HS-27A (cell line): ENCODE results near the gene CDH18.

Experiments used
- DNase-seq: peaks from one replicate; pipeline ENCODE4 v3.0.0-alpha.2; 2012; ENCODE audit warnings: low read depth, missing footprints

The CDH18 gene

GRCh38 chr5:19733612-19734495, 254.1 kb downstream of the CDH18 start:
- DNase-seq, result no peak

GRCh38 chr5:19728571-19728970, 259.4 kb downstream of the CDH18 start:
- no peak for DNase-seq

DNA sequence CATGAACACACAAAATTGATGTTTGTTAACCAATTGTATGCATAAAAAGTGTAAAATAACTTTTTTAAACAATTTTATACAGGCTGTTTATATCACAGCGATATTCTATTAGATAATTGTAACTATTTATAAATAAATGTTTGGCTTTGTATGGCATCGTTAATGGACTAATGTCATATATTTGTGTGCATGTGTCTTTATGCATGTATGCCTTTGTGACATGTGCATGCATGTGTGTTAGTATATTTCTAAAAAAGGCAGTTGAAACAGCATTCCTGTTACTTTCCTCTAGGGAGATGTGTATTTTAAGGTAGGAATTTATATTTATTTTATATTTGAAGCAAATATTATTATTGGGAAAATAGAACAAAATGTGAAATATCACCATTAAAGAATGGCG, 268.9 kb downstream of the CDH18 start:
- DNase-seq, result no peak

- no peak for DNase-seq
Observed at GRCh38 chr5:19713740-19714139, 274.3 kb downstream of the CDH18 start.

DNA sequence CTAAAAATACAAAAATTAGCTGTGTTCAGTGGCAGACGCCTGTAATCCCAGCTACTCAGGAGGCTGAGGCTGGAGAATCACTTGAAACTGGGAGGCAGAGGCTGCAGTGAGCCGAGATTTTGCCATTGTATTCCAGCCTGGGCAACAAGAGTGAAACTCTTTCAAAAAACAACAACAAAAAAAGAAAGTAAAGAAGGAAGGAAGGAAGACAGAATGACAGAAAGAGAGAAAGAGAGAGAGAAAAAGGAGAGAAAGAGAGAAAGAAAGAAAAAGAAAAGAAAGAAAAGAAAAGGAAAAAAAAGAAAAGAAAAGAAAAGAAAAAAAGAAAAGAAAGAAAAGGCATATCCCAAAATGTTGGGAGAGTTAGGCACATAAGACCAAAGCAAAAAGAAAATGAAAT, 278.6 kb downstream of the CDH18 start:
- DNase-seq, result no peak

GRCh38 chr5:19706776-19707175, 281.2 kb downstream of the CDH18 start:
- no peak for DNase-seq

DNA sequence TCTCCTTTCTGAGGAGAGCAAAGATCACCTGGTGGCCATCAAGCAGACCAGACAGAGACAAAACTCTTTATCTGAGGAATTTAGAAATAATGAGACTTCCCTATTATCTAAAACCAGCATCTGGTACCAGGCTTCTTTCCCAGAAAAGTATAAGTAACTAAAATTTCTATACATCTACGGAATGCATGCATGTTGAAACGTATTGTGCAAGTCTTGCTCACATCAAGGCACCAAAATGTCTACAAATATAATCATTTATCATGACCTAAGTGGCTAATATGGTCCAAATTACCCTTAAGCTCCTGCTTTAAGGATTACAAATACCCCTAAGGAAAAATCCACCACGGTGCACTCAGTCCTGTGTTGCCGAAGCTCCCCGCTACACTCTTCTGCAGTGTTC, 286.3 kb downstream of the CDH18 start:
- no peak for DNase-seq

DNA sequence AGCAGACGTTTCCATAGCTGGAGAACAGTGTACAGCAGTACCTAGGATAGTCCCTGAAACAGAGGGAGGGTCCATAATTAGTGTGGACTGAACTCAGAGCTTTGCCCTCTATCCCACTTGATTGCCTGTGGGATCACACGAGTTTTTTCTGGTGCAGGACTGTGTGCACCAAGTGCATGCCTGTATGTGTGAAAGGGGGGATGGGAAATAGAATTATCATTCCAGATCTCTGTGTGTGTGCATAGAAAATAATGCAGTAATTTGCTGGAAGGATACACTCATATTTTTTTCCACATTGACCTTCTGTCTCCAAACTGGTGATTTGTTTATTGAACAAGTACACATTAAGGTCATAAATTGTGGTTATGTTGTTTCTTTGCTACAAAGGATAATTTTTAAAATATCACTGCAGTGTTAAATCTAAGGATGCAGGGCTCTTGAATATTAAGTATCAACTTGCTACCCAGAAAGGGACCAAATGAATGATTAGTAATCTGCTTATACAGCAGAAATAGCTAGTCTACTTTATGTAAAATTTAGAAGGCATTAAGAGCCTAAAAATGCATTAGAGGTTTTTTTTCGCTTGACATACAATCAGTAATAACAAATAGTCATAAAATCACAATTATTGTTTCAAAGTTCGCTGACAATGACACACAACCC, 292.9 kb downstream of the CDH18 start:
- DNase-seq, result no peak

DNA sequence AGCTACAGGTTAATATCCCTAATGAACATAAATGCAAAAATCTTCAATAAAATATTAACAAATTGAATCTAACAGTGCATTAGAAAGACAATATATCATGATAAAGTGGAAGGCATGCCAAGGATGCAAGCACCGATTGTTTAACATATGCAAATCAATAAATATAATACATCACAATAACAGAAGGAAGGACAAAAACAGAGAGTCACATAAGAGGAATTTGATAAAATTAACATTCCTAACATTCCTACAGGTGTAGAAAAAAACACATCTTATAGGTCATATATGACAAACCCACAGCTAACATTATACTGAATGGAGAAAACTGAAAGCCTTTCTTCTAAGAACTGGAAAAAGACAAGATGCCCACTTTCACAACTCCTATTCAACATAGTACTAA, 297.0 kb downstream of the CDH18 start:
- DNase-seq, result no peak

DNA sequence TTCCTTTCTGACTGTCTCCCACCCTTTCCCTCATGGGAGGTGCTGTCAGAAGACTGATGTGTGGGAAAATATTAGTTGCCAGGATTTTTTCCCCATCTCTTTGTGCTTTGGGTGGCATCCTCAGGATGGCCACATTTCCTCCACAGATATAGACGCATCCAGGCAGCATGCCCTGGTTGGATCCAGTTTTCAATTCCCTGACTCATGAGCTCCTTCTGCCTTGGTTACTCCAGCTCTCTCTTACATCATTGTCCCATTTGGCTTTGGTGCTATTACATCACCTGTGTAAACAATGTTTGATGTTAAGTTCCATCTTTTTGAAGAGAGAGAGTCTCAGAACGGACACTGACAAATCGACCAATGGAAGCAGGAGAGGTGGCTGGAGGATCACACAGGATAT, 302.5 kb downstream of the CDH18 start:
- no peak for DNase-seq

DNA sequence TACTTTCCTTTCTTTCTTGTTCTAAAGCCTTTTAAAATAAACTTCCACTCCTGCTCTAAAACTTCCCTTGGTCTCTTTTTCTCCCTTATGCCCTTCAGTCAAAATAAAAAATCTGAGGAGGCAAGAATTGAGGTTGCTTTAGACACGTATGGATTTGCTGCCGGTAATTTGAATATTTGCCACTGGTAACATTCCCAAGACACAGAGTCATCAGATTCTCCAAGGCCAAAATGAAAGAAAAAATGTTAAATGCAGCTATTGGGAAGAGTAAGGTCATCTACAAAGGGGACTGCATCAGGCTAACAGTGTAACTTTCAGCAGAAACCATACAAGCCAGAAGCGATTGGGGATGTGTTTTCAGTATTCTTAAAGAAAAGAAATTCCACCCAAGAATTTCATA, 311.1 kb downstream of the CDH18 start:
- peak; percentile 52 for DNase-seq

DNA sequence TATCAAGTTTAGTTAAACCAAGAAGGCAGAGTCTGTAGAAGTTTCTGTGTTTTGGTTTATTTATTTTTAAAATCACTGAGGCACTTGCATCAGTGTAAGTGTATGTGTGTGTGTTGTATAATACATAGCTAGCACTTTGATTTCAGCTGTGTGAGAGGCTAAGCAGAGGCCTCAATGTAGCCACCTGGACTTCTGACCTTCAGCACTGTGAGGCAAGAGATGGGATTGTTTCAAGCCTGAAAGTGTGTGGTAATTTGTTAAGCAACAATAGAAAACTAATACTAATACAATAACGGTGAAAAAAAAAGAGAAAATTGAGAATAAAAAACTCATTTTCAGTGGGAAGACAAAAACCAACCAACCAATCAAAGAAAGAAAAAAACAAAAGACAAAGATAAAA, 327.3 kb downstream of the CDH18 start:
- no peak for DNase-seq

DNA sequence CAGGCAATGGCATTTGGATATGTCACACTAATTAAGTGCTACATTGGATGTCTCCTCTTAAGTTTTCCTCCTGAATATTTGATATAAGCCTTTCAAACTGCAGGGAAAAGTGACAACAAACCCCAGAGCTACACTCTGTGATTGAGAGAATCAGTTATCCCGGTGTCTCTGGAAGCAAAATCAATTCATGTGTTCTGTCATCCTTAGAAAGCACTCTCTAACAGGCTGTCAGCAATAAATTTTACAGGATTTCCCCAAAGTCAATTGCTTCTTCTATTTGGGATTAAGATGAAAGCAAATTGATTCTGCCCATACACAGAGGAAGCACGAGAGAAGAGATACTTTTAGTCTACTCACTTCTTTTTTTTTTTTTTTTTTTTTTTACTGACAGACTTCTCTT, 332.4 kb downstream of the CDH18 start:
- DNase-seq, result no peak

DNA sequence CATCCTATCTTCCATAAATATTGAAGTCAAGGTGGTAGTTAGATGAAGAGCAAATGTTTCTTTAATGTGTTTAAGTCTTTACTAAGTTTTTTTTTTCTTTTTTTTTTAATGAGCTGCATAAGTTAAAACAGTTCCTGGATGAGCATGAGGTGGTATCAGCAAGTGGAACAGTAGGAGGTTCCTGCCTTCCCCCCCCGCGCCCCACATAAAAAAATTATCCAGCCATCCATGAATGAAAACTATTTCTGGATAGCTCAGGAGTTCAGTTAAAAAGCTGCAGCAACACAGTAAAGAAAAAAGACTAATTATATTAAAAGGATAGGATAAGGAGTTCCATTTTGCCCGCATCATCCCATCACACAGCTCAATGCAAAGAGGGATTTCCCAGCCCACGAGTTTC, 349.5 kb downstream of the CDH18 start:
- DNase-seq, result no peak

DNA sequence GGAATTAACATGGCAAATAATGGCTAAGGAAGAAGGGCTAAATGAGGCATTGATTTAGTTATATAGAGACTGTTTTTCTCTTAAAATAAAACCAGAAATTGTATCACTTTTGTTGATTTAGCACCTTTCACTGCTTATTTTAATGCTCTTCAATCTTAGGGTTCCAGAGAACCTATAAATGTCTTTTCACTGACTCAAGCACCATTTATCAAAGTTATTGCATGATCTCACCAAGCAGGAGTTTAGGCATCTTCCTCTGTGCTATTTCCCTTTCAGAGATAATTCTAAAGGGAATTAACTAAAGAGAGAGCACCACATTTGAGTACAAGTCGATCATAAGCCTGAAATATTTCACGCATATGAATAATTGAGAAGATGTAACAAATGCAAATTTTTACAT, 357.1 kb downstream of the CDH18 start:
- no peak for DNase-seq

DNA sequence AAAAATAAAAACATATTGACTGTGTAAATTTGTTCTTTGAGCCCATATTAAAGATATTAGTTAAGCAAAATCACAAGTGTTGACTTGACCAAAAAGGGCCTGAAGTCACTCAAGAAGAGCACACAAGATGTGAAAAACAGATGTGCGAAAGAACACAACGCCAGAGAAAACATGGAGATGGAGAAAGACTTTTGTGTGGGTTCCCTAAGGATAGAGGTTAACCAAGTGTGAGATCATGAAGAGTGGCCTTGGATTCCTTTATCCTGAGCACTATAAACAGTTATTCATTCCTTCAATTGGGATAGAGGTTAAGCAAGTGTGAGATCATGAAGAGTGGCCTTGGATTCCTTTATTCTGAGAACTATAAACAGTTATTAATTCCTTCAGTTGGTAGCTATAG, 361.8 kb downstream of the CDH18 start:
- no peak for DNase-seq

DNA sequence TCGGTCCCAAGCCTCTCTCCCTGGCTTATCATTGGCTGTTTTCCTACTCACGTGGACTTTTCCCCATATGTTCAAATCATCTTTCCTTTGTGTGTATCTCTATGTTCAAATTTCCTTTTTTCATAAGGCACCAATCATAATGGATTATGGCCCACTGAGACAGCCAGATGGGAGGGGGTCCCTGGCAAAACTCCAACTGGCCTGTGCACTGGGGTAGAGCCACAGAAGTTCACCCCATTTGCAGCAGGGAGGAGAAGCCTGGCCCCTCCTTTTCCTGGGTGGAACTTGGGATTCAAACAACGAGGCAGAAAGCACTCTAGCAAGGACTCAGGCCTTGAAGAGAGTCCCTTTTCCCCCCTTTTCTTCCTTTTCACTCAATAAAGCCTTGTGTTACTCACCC, 362.4 kb downstream of the CDH18 start:
- no peak for DNase-seq

- DNase-seq, result no peak
Observed at GRCh38 chr5:19619571-19619970, 368.4 kb downstream of the CDH18 start.

DNA sequence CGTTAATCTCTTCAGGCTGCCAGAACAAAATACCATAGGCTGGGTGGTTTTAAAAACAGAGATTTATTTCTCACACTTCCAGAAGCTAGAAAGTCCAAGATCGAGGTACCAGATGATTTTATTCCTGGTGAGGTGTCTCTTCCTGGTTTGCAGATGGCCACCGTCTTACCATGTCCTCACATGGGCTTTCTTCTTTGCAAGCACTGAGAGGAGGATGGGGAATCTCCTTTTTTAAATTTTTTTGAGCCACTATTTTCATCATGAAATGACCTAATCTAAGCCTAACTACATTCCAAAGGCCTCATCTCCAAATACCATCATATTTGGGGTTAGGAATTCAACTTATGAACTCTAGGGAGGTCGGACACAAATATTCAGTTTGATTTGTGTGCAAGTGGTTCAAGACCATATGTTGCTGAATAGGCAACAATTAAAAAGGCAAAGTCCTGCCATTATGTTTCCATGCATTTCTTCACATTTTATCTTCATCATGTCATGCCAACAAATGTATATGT, 371.2 kb downstream of the CDH18 start:
- no peak for DNase-seq

GRCh38 chr5:19615661-19616060, 372.3 kb downstream of the CDH18 start:
- no peak for DNase-seq

DNA sequence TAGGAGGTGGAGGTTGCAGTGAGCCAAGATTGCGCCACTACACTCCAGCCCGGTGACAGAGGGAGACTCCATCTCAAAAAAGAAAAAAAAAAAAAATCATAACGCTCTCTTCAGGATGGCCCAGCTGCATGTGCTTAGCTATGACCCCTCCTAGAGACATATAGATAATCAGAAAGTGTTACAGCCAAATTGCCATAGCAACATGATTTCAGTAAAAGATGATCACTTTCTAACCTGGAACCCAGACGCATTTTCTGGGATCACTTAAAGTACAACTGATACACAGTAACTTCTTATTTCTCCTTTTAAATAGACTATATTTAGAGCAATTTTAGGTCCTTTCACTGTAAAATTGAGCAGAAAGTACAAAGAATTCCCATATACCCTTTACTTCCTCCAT, 372.9 kb downstream of the CDH18 start:
- no peak for DNase-seq

DNA sequence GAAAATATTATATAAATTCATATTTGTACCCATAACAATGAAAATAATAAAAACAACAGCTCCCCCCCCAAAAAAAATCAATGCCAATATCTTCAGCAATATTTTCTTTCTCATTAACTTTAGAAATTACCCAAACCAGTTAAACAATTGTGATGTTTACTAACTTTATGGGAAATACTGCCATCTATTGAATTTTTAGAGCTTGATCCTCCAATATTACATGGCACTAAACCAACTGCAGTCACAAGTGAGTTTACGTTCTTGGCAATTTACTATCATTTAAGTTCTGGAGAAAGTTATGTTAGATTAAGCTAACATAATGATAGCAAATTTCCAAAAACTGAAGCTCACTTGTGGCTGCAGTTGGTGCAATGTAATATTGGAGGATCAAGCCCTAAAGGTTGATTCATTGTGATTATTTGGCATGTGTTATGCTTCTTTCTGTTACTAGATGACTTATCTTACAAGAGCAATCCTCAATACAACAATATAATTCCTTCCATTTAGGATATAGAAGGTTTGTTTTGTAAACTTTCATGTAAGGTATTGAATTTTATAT, 379.5 kb downstream of the CDH18 start:
- no peak for DNase-seq

DNA sequence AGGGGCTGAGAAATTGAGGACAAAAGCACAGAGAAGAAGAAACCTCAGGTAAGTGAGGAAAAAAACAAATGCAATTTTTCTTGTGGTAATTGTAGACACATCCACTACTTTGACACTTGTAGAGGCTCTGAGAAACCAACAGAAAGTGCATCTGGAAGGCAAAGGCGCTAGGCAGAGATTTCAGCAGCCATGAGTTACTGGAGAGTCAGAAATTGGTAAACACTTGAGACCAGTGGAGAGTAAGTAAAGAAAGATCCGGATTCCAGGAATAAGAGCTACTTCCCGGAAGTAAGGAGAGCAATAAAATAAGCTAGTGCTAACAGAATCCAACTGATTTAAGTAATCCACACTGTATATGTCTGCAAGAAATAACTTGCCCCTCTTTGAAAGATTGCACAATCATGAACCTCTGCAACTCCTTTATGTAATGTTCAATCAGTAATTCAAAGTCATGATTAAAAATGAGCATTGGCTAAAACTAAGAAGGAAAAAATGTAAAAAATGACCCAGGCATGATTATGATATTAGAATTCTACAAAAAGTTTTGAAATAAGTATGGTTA, 382.1 kb downstream of the CDH18 start:
- DNase-seq, result no peak
